ENCODE measurements around the gene PCDH9.

DNA sequence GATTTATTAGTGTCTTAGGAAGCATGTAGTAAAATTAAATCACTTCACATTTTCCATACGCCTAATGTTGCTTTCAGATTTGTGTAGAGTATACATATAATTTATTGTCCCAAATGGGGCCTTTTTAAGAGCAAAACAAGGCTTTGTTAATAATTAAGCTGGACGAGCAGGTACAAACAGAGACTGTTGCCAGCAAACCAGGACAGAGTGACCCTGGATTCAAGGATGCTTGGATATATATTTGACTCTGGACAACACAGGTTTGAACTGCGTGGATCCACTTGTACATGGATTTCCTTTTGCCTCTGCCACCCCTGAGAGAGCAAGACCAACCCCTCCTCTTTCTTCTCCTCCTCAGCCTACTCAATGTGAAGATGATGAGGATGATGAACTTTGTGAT is 454.9 kb downstream of the PCDH9 start:
- TF ChIP-seq, protein P1, sequence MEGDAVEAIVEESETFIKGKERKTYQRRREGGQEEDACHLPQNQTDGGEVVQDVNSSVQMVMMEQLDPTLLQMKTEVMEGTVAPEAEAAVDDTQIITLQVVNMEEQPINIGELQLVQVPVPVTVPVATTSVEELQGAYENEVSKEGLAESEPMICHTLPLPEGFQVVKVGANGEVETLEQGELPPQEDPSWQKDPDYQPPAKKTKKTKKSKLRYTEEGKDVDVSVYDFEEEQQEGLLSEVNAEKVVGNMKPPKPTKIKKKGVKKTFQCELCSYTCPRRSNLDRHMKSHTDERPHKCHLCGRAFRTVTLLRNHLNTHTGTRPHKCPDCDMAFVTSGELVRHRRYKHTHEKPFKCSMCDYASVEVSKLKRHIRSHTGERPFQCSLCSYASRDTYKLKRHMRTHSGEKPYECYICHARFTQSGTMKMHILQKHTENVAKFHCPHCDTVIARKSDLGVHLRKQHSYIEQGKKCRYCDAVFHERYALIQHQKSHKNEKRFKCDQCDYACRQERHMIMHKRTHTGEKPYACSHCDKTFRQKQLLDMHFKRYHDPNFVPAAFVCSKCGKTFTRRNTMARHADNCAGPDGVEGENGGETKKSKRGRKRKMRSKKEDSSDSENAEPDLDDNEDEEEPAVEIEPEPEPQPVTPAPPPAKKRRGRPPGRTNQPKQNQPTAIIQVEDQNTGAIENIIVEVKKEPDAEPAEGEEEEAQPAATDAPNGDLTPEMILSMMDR (IDR thresholded peaks at IDR 0.05) = no peak
- no peak for TF ChIP-seq POLR2AphosphoS5 (IDR thresholded peaks at IDR 0.05; ENCODE audit: low read depth, low read length)
- TF ChIP-seq, protein P2, sequence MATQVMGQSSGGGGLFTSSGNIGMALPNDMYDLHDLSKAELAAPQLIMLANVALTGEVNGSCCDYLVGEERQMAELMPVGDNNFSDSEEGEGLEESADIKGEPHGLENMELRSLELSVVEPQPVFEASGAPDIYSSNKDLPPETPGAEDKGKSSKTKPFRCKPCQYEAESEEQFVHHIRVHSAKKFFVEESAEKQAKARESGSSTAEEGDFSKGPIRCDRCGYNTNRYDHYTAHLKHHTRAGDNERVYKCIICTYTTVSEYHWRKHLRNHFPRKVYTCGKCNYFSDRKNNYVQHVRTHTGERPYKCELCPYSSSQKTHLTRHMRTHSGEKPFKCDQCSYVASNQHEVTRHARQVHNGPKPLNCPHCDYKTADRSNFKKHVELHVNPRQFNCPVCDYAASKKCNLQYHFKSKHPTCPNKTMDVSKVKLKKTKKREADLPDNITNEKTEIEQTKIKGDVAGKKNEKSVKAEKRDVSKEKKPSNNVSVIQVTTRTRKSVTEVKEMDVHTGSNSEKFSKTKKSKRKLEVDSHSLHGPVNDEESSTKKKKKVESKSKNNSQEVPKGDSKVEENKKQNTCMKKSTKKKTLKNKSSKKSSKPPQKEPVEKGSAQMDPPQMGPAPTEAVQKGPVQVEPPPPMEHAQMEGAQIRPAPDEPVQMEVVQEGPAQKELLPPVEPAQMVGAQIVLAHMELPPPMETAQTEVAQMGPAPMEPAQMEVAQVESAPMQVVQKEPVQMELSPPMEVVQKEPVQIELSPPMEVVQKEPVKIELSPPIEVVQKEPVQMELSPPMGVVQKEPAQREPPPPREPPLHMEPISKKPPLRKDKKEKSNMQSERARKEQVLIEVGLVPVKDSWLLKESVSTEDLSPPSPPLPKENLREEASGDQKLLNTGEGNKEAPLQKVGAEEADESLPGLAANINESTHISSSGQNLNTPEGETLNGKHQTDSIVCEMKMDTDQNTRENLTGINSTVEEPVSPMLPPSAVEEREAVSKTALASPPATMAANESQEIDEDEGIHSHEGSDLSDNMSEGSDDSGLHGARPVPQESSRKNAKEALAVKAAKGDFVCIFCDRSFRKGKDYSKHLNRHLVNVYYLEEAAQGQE (IDR thresholded peaks at IDR 0.05; ENCODE audit: insufficient read depth in 1 of 2, low read depth in 2 of 2, low read length in 1 of 2) = no peak
